ENCODE data around the gene RBM33.

The RBM33 gene

GRCh38 chr7:155780884-155781283, 136.4 kb downstream of the RBM33 start:
- H3K4me1 ChIP-seq (ENCODE audit: control insufficient read depth, insufficient read depth, low read length) = 0 out of 2 replicates have a peak, but pooled peaks cover 1% of the 10 kb centered on the region
- no CpG with 5 or more reads among the region's 24 CpGs for WGBS (ENCODE audit: insufficient coverage, insufficient read length)
- H3K4me3 ChIP-seq (ENCODE audit: low read length) = no peak overlapping the region
- no peak for DNase-seq (ENCODE audit: low read depth, low spot score)
- no peaks in the 10 kb centered on the region for H3K9me3 ChIP-seq (ENCODE audit: control insufficient read depth, insufficient read depth, low read length)
- no peaks in the 10 kb centered on the region for H3K27me3 ChIP-seq (ENCODE audit: control insufficient read depth, insufficient read depth, low read length)
- peaks cover 11% of the 10 kb centered on the region; the same call in 1 of the 2 replicates for H3K36me3 ChIP-seq (ENCODE audit: control insufficient read depth, insufficient read depth, low read length)
- no peak overlapping the region for H3K27ac ChIP-seq (ENCODE audit: low read length)

- no CpG with 5 or more reads among the region's 20 CpGs for WGBS (ENCODE audit: insufficient coverage, insufficient read length)
- Histone ChIP-seq H3K4me3 (ENCODE audit: low read length) (no peak overlapping the region), H3K27me3 (ENCODE audit: control insufficient read depth, insufficient read depth, low read length) (no peaks in the 10 kb centered on the region), H3K4me1 (ENCODE audit: control insufficient read depth, insufficient read depth, low read length) (0 out of 2 replicates have a peak, but pooled peaks cover 1% of the 10 kb centered on the region), H3K36me3 (ENCODE audit: control insufficient read depth, insufficient read depth, low read length) (peaks cover 9% of the 10 kb centered on the region; the same call in 1 of the 2 replicates), H3K27ac (ENCODE audit: low read length) (no peak overlapping the region), H3K9me3 (ENCODE audit: control insufficient read depth, insufficient read depth, low read length) (no peaks in the 10 kb centered on the region)
- no peak for DNase-seq (ENCODE audit: low read depth, low spot score)
Observed at GRCh38 chr7:155781433-155781832, 137.0 kb downstream of the RBM33 start.

- peaks cover 3% of the 10 kb centered on the region; the same call in 1 of the 2 replicates for H3K27me3 ChIP-seq (ENCODE audit: control insufficient read depth, insufficient read depth, low read length)
- H3K27ac ChIP-seq (ENCODE audit: low read length) = no peak overlapping the region
- no CpG with 5 or more reads among the region's 10 CpGs for WGBS (ENCODE audit: insufficient coverage, insufficient read length)
- 0 out of 2 replicates have a peak, but pooled peaks cover 1% of the 10 kb centered on the region for H3K4me1 ChIP-seq (ENCODE audit: control insufficient read depth, insufficient read depth, low read length)
- H3K36me3 ChIP-seq (ENCODE audit: control insufficient read depth, insufficient read depth, low read length) = 0 out of 2 replicates have a peak, but pooled peaks cover 4% of the 10 kb centered on the region
- no peak for DNase-seq (ENCODE audit: low read depth, low spot score)
- no peak overlapping the region for H3K4me3 ChIP-seq (ENCODE audit: low read length)
- no peaks in the 10 kb centered on the region for H3K9me3 ChIP-seq (ENCODE audit: control insufficient read depth, insufficient read depth, low read length)
Observed at GRCh38 chr7:155782466-155782865, 138.0 kb downstream of the RBM33 start.

- DNase-seq (ENCODE audit: low read depth, low spot score) = no peak
- Histone ChIP-seq H3K4me3 (ENCODE audit: low read length) (no peak overlapping the region), H3K27me3 (ENCODE audit: control insufficient read depth, insufficient read depth, low read length) (peaks cover 3% of the 10 kb centered on the region; the same call in 1 of the 2 replicates), H3K9me3 (ENCODE audit: control insufficient read depth, insufficient read depth, low read length) (no peaks in the 10 kb centered on the region), H3K27ac (ENCODE audit: low read length) (no peak overlapping the region), H3K4me1 (ENCODE audit: control insufficient read depth, insufficient read depth, low read length) (0 out of 2 replicates have a peak, but pooled peaks cover 1% of the 10 kb centered on the region), H3K36me3 (ENCODE audit: control insufficient read depth, insufficient read depth, low read length) (no peaks in the 10 kb centered on the region)
- WGBS (ENCODE audit: insufficient coverage, insufficient read length) = no CpG with 5 or more reads among the region's 10 CpGs
Observed at GRCh38 chr7:155785536-155785935, 141.1 kb downstream of the RBM33 start.

- Histone ChIP-seq H3K4me1 (ENCODE audit: control insufficient read depth, insufficient read depth, low read length) (0 out of 2 replicates have a peak, but pooled peaks cover 1% of the 10 kb centered on the region), H3K36me3 (ENCODE audit: control insufficient read depth, insufficient read depth, low read length) (no peaks in the 10 kb centered on the region), H3K27ac (ENCODE audit: low read length) (no peak overlapping the region), H3K9me3 (ENCODE audit: control insufficient read depth, insufficient read depth, low read length) (no peaks in the 10 kb centered on the region), H3K4me3 (ENCODE audit: low read length) (no peak overlapping the region), H3K27me3 (ENCODE audit: control insufficient read depth, insufficient read depth, low read length) (peaks cover 3% of the 10 kb centered on the region; the same call in 1 of the 2 replicates)
- no CpG with 5 or more reads among the region's 10 CpGs for WGBS (ENCODE audit: insufficient coverage, insufficient read length)
- DNase-seq (ENCODE audit: low read depth, low spot score) = no peak
Observed at GRCh38 chr7:155786491-155786890, 142.0 kb downstream of the RBM33 start.

- Histone ChIP-seq H3K36me3 (ENCODE audit: control insufficient read depth, insufficient read depth, low read length) (no peaks in the 10 kb centered on the region), H3K4me3 (ENCODE audit: low read length) (peak overlapping the region; percentile 56; the same call in 1 of the 2 replicates), H3K9me3 (ENCODE audit: control insufficient read depth, insufficient read depth, low read length) (no peaks in the 10 kb centered on the region), H3K27ac (ENCODE audit: low read length) (no peak overlapping the region), H3K27me3 (ENCODE audit: control insufficient read depth, insufficient read depth, low read length) (peaks cover 3% of the 10 kb centered on the region; the same call in 1 of the 2 replicates), H3K4me1 (ENCODE audit: control insufficient read depth, insufficient read depth, low read length) (0 out of 2 replicates have a peak, but pooled peaks cover under 1% of the 10 kb centered on the region)
- no CpG with 5 or more reads among the region's 68 CpGs for WGBS (ENCODE audit: insufficient coverage, insufficient read length)
- DNase-seq (ENCODE audit: low read depth, low spot score) = no peak
Observed at GRCh38 chr7:155787171-155787851, 142.8 kb downstream of the RBM33 start.

GRCh38 chr7:155788616-155789000, 144.1 kb downstream of the RBM33 start:
- no peaks in the 10 kb centered on the region; the same call in 1 of the 2 replicates for H3K9me3 ChIP-seq (ENCODE audit: control insufficient read depth, insufficient read depth, low read length)
- DNase-seq (ENCODE audit: low read depth, low spot score) = no peak
- no peak overlapping the region for H3K4me3 ChIP-seq (ENCODE audit: low read length)
- H3K27me3 ChIP-seq (ENCODE audit: control insufficient read depth, insufficient read depth, low read length) = peaks cover 3% of the 10 kb centered on the region; the same call in 1 of the 2 replicates
- no peaks in the 10 kb centered on the region for H3K4me1 ChIP-seq (ENCODE audit: control insufficient read depth, insufficient read depth, low read length)
- H3K36me3 ChIP-seq (ENCODE audit: control insufficient read depth, insufficient read depth, low read length) = no peaks in the 10 kb centered on the region
- H3K27ac ChIP-seq (ENCODE audit: low read length) = no peak overlapping the region
- no CpG with 5 or more reads among the region's 22 CpGs for WGBS (ENCODE audit: insufficient coverage, insufficient read length)

- Histone ChIP-seq H3K27me3 (ENCODE audit: control insufficient read depth, insufficient read depth, low read length) (peaks cover 3% of the 10 kb centered on the region; the same call in 1 of the 2 replicates), H3K27ac (ENCODE audit: low read length) (no peak overlapping the region), H3K36me3 (ENCODE audit: control insufficient read depth, insufficient read depth, low read length) (no peaks in the 10 kb centered on the region), H3K4me1 (ENCODE audit: control insufficient read depth, insufficient read depth, low read length) (no peaks in the 10 kb centered on the region), H3K9me3 (ENCODE audit: control insufficient read depth, insufficient read depth, low read length) (no peaks in the 10 kb centered on the region; the same call in 1 of the 2 replicates), H3K4me3 (ENCODE audit: low read length) (no peak overlapping the region)
- no CpG with 5 or more reads among the region's 29 CpGs for WGBS (ENCODE audit: insufficient coverage, insufficient read length)
- no peak for DNase-seq (ENCODE audit: low read depth, low spot score)
Observed at GRCh38 chr7:155789001-155789725, 144.7 kb downstream of the RBM33 start.

- no peaks in the 10 kb centered on the region; the same call in 1 of the 2 replicates for H3K9me3 ChIP-seq (ENCODE audit: control insufficient read depth, insufficient read depth, low read length)
- H3K4me3 ChIP-seq (ENCODE audit: low read length) = no peak overlapping the region
- no peak overlapping the region for H3K27ac ChIP-seq (ENCODE audit: low read length)
- H3K4me1 ChIP-seq (ENCODE audit: control insufficient read depth, insufficient read depth, low read length) = no peaks in the 10 kb centered on the region
- WGBS (ENCODE audit: insufficient coverage, insufficient read length) = no CpG with 5 or more reads among the region's 8 CpGs
- no peaks in the 10 kb centered on the region for H3K36me3 ChIP-seq (ENCODE audit: control insufficient read depth, insufficient read depth, low read length)
- no peak for DNase-seq (ENCODE audit: low read depth, low spot score)
- peaks cover 3% of the 10 kb centered on the region; the same call in 1 of the 2 replicates for H3K27me3 ChIP-seq (ENCODE audit: control insufficient read depth, insufficient read depth, low read length)
Observed at GRCh38 chr7:155790666-155791065, 146.2 kb downstream of the RBM33 start.

- Histone ChIP-seq H3K4me3 (ENCODE audit: low read length) (no peak overlapping the region), H3K9me3 (ENCODE audit: control insufficient read depth, insufficient read depth, low read length) (no peaks in the 10 kb centered on the region; the same call in 1 of the 2 replicates), H3K4me1 (ENCODE audit: control insufficient read depth, insufficient read depth, low read length) (no peaks in the 10 kb centered on the region), H3K36me3 (ENCODE audit: control insufficient read depth, insufficient read depth, low read length) (no peaks in the 10 kb centered on the region), H3K27me3 (ENCODE audit: control insufficient read depth, insufficient read depth, low read length) (peaks cover 3% of the 10 kb centered on the region; the same call in 1 of the 2 replicates), H3K27ac (ENCODE audit: low read length) (no peak overlapping the region)
- WGBS (ENCODE audit: insufficient coverage, insufficient read length) = no CpG with 5 or more reads among the region's 19 CpGs
- DNase-seq (ENCODE audit: low read depth, low spot score) = no peak
Observed at GRCh38 chr7:155791214-155791737, 146.8 kb downstream of the RBM33 start.

All from iPS DF 6.9 (cell line).